WTC11 (cell line): Measurements from ENCODE around the gene DPPA5. TPM values are rescaled to one million over a fixed set of nuclear protein-coding genes. Genes with fewer than 3 reads are reported as not detected.

Experiments used
- ATAC-seq: fragments of 200-7000 bp; cut with Tn5 transposase; 2 replicates; pipeline ENCODE4 v1.10.0; 2021; ENCODE audit warnings: mild to moderate bottlenecking, moderate library complexity
- CTCF ChIA-PET: fragments of 300-600 bp; sonication (Branson Sonifier 250); formaldehyde crosslinking; loops from one replicate; lab custom pipeline; 2021; ENCODE audit warnings: antibody characterized with exemption; lab: Charles Lee
- POLR2A ChIA-PET: fragments of 350-600 bp; sonication (Branson Sonifier 250); formaldehyde crosslinking; loops from one replicate; lab custom pipeline; 2021; ENCODE audit warnings: antibody characterized with exemption; lab: Charles Lee
- DNase-seq: peaks from one replicate; pipeline ENCODE4 v3.0.0; 2021; ENCODE audit warnings: low spot score
- H3K27ac Mint-ChIP-seq: 2 replicates; pipeline ENCODE4 v1.8.0; 2021; ENCODE audit warnings: mixed read lengths
- H3K27me3 Mint-ChIP-seq: 2 replicates; pipeline ENCODE4 v1.8.0; 2021; ENCODE audit warnings: low read depth, mild to moderate bottlenecking, moderate library complexity, mixed read lengths
- H3K36me3 Mint-ChIP-seq: 2 replicates; pipeline ENCODE4 v1.8.0; 2021; ENCODE audit warnings: mixed read lengths
- H3K4me1 Mint-ChIP-seq: 2 replicates; pipeline ENCODE4 v1.8.0; 2022; ENCODE audit warnings: mixed read lengths
- H3K4me3 Mint-ChIP-seq: 2 replicates; pipeline ENCODE4 v1.8.0; 2021; ENCODE audit warnings: mild to moderate bottlenecking, moderate library complexity, mixed read lengths
- H3K9me3 Mint-ChIP-seq: 2 replicates; pipeline ENCODE4 v1.8.0; 2021; ENCODE audit warnings: mixed read lengths
- ATF6 ChIP-seq: sonication (generic); formaldehyde crosslinking; IDR thresholded peaks from 2 replicates; pipeline ENCODE4 v1.8.1; 2023; ENCODE audit warnings: mild to moderate bottlenecking, missing genetic modification reagents
- CREB1 ChIP-seq: sonication (generic); formaldehyde crosslinking; IDR thresholded peaks from 2 replicates; pipeline ENCODE4 v1.8.0; 2023; ENCODE audit warnings: mild to moderate bottlenecking, missing genetic modification reagents
- EMX1 ChIP-seq: fragments of 250-450 bp; sonication (Bioruptor Pico); IDR thresholded peaks from 2 replicates; pipeline ENCODE4 v1.8.0; 2021; ENCODE audit warnings: mild to moderate bottlenecking
- MYBL2 ChIP-seq: sonication (generic); formaldehyde crosslinking; IDR thresholded peaks from 2 replicates; pipeline ENCODE4 v1.8.1; 2023; ENCODE audit warnings: mild to moderate bottlenecking, moderate library complexity, missing genetic modification reagents
- PRDM15 ChIP-seq: sonication (generic); formaldehyde crosslinking; IDR thresholded peaks from 2 replicates; pipeline ENCODE4 v1.8.0; 2022; ENCODE audit warnings: missing genetic modification reagents
- RORB ChIP-seq: fragments of 250-450 bp; sonication (Bioruptor Pico); IDR thresholded peaks from 2 replicates; pipeline ENCODE4 v1.9.0; 2021; ENCODE audit warnings: mild to moderate bottlenecking
- ZBTB21 ChIP-seq: sonication (generic); formaldehyde crosslinking; IDR thresholded peaks from 2 replicates; pipeline ENCODE4 v1.8.1; 2023; ENCODE audit warnings: mild to moderate bottlenecking, missing genetic modification reagents, borderline replicate concordance
- ZNF138 ChIP-seq: sonication (generic); formaldehyde crosslinking; conservative IDR thresholded peaks from 2 replicates; pipeline ENCODE4 v1.8.1; 2022; ENCODE audit warnings: mild to moderate bottlenecking, moderate library complexity, missing genetic modification reagents
- ZNF219 ChIP-seq: sonication (generic); formaldehyde crosslinking; IDR thresholded peaks from 2 replicates; pipeline ENCODE4 v1.8.0; 2023; ENCODE audit warnings: missing genetic modification reagents, mild to moderate bottlenecking, borderline replicate concordance
- ZNF423 ChIP-seq: fragments of 250-450 bp; sonication (Bioruptor Pico); IDR thresholded peaks from 2 replicates; pipeline ENCODE4 v2.1.2; 2022; ENCODE audit warnings: mild to moderate bottlenecking, moderate library complexity
- total RNA-seq: library from RNA; stranded (reverse); gene quantifications from 3 replicates; pipeline ENCODE4 v1.2.3, GENCODE V29; 2021
- TF ChIP-seq, protein P1 (sequence below): sonication (generic); formaldehyde crosslinking; IDR thresholded peaks from 2 replicates; pipeline ENCODE4 v1.8.1; 2022; ENCODE audit warnings: mild to moderate bottlenecking, missing genetic modification reagents, moderate library complexity, borderline replicate concordance
- TF ChIP-seq, protein P2 (sequence below): sonication (generic); formaldehyde crosslinking; IDR thresholded peaks from 2 replicates; pipeline ENCODE4 v1.8.1; 2022; ENCODE audit warnings: low read depth, mild to moderate bottlenecking, moderate library complexity, missing genetic modification reagents, borderline replicate concordance
- TF ChIP-seq, protein P3 (sequence below): sonication (generic); formaldehyde crosslinking; IDR thresholded peaks from 2 replicates; pipeline ENCODE4 v1.8.0; 2022; ENCODE audit warnings: mild to moderate bottlenecking, missing genetic modification reagents

The DPPA5 gene
- total RNA-seq, 1 experiment from 2014 or later = 6.7 TPM

GRCh38 chr6:73342174-73342573 lies 11.9 kb downstream of the DPPA5 start (continued):
- TF ChIP-seq ATF6 (no peak), CREB1 (CRISPR knock-in tag) (no peak), MYBL2 (no peak), ZBTB21 (CRISPR knock-in tag) (no peak)
- TF ChIP-seq, protein P1, sequence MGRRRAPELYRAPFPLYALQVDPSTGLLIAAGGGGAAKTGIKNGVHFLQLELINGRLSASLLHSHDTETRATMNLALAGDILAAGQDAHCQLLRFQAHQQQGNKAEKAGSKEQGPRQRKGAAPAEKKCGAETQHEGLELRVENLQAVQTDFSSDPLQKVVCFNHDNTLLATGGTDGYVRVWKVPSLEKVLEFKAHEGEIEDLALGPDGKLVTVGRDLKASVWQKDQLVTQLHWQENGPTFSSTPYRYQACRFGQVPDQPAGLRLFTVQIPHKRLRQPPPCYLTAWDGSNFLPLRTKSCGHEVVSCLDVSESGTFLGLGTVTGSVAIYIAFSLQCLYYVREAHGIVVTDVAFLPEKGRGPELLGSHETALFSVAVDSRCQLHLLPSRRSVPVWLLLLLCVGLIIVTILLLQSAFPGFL (CRISPR knock-in tag) = no peak
- TF ChIP-seq, protein P2, sequence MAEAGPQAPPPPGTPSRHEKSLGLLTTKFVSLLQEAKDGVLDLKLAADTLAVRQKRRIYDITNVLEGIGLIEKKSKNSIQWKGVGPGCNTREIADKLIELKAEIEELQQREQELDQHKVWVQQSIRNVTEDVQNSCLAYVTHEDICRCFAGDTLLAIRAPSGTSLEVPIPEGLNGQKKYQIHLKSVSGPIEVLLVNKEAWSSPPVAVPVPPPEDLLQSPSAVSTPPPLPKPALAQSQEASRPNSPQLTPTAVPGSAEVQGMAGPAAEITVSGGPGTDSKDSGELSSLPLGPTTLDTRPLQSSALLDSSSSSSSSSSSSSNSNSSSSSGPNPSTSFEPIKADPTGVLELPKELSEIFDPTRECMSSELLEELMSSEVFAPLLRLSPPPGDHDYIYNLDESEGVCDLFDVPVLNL (CRISPR knock-in tag) = no peak
- TF ChIP-seq, protein P3, sequence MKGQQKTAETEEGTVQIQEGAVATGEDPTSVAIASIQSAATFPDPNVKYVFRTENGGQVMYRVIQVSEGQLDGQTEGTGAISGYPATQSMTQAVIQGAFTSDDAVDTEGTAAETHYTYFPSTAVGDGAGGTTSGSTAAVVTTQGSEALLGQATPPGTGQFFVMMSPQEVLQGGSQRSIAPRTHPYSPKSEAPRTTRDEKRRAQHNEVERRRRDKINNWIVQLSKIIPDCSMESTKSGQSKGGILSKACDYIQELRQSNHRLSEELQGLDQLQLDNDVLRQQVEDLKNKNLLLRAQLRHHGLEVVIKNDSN (CRISPR knock-in tag) = no peak

- Mint-ChIP-seq H3K4me3 (no peak overlapping the region), H3K9me3 (no peaks in the 10 kb centered on the region), H3K36me3 (no peaks in the 10 kb centered on the region), H3K4me1 (peaks cover 17% of the 10 kb centered on the region), H3K27ac (no peak overlapping the region), H3K27me3 (no peaks in the 10 kb centered on the region)
- DNase-seq (no peak), ATAC-seq (no peak)
- no peak for TF ChIP-seq ZNF219 (CRISPR knock-in tag)
- no peak for TF ChIP-seq ZNF138
- CTCF ChIA-PET = no interaction called here
- POLR2A ChIA-PET = no interaction called here
Observed at GRCh38 chr6:73341335-73341734, 12.7 kb downstream of the DPPA5 start.

- ATAC-seq = no peak
- peaks cover 17% of the 10 kb centered on the region for H3K4me1 Mint-ChIP-seq
- DNase-seq = no peak
- POLR2A ChIA-PET = no interaction called here
- H3K27me3 Mint-ChIP-seq = no peaks in the 10 kb centered on the region
- TF ChIP-seq RORB (CRISPR knock-in tag) = no peak
- no peak for TF ChIP-seq ZNF423
- TF ChIP-seq, all 79 proteins: peak for 0
- Mint-ChIP-seq H3K36me3 (no peaks in the 10 kb centered on the region), H3K4me3 (no peak overlapping the region), H3K27ac (no peak overlapping the region), H3K9me3 (no peaks in the 10 kb centered on the region)
- CTCF ChIA-PET = interaction anchor here (1.0 to 1.7 kb wide), 4 partner anchors 10 to 54 kb away, joined by 4 to 6 read pairs (median 5); no protein-coding TSS in a partner anchor
Observed at GRCh38 chr6:73340048-73340447, 14.0 kb downstream of the DPPA5 start.

DNA sequence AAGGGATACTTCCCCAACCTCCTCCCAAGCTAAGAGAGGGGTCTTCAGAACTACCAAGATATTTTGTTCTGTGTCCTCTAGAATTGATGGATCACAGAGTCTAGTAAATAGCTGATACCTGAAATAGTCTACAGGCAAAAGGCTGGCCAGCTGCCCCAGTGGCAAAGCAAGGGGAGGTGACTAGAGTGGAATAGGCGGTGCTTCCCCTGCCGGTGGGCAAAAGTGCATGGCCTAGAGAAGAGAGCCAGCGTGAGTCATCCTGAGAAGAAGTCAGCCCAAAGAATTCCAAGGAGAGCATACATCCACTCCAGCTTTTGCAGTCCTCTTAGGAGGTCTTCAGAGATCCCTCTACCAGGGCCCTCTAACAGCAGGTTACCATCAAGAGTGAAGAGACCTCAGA lies 14.7 kb downstream of the DPPA5 start:
- H3K27ac Mint-ChIP-seq = no peak overlapping the region
- H3K4me1 Mint-ChIP-seq = peaks cover 16% of the 10 kb centered on the region
- ATAC-seq (peak; percentile 94), DNase-seq (no peak)
- H3K27me3 Mint-ChIP-seq = no peaks in the 10 kb centered on the region
- H3K9me3 Mint-ChIP-seq = no peaks in the 10 kb centered on the region
- H3K4me3 Mint-ChIP-seq = no peak overlapping the region
- no peak for TF ChIP-seq CREB1 (CRISPR knock-in tag)
- TF ChIP-seq EMX1 (CRISPR knock-in tag) = no peak
- peak; percentile 90 for TF ChIP-seq PRDM15 (CRISPR knock-in tag)
- ChIA-PET POLR2A (no interaction called here), CTCF (interaction anchor here (0.8 to 1.7 kb wide), 4 partner anchors 13 to 53 kb away, joined by 3 to 6 read pairs (median 4); no protein-coding TSS in a partner anchor)
- no peaks in the 10 kb centered on the region for H3K36me3 Mint-ChIP-seq
